HG02610 (cell line): ENCODE data around the gene AGPAT3.

Source experiments
- ATAC-seq: cut with Tn5 transposase; IDR thresholded peaks from one replicate; pipeline ENCODE4 v1.9.1; 2021; ENCODE audit warnings: mild to moderate bottlenecking, moderate library complexity; ENCODE audit not compliant: unreplicated experiment

Gene AGPAT3

DNA sequence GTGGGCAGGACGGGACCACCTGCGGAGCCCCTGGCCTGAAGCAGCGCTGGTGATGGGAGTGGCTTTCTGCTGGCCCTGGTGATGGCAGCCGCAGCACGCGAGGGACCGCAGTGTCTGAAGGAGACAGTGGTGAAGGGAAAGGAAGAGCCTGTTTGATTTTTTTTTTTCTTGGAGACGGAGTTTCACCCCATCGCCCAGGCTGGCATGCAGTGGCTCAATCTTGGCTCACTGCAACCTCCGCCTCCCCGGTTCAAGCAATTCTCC lies 106.9 kb downstream of the AGPAT3 start:
- no peak for ATAC-seq

- no peak for ATAC-seq
Measured at GRCh38 chr21:43972850-43973633, 108.0 kb downstream of the AGPAT3 start.

DNA sequence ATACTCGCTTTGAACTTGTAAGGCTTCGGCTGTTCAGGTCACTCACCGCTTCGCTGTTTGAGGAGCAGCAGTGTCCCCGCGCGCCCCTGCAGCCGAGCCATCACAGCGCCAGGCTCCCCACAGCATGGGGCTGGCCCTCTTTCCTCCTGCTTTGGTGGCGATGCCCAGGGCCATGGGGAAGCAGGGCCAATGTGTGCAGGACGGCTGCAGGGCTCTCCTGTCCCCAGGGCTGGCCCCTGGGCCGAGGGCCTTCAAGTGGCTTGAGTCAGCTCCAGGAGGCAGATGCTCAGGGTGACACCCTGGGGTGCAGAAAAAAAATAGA lies 108.6 kb downstream of the AGPAT3 start:
- ATAC-seq: no peak

- peak; percentile 5 for ATAC-seq
Measured at GRCh38 chr21:43974791-43975468, 109.9 kb downstream of the AGPAT3 start.

- ATAC-seq: peak; percentile 44
Measured at GRCh38 chr21:43975469-43976098, 110.6 kb downstream of the AGPAT3 start.

DNA sequence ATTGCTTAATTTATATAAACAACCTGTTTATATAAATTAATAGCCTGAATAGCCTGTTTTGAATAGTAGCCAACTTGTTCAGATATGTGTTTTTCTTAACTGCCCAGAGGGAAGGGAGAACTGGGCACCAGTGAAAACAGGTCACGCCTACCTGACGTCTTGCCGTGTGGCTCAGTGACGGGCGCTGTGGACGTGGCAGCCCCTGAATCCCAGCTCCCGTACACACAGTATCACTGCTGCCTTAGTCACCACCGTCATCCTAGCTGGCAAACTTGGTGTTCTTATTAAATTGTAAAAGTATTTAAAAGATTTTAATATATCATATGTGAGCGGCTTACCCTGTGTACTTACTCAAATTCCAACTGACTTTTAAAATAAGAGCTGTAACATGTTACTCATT lies 111.6 kb downstream of the AGPAT3 start:
- no peak for ATAC-seq

DNA sequence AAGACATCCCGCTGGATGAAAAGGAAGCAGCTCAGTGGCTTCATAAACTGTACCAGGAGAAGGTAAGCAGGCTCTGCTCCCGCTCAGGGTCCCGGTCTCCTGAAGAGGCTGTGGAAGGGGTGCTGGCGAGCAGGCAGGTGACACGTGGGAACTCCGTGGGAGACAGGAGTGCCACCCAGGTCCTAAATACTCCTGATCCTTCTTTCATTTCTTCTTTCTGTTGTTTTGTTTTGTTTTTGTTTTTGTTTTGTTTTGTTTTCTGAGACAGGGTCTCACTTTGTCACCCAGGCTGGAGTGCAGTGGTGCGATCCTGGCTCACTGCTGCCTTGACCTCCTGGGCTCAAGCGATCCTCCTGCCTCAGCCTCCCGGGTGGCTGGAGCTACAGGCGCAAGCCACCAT lies 113.0 kb downstream of the AGPAT3 start:
- ATAC-seq: no peak

- ATAC-seq: no peak
Measured at GRCh38 chr21:43979654-43980053, 114.6 kb downstream of the AGPAT3 start.

DNA sequence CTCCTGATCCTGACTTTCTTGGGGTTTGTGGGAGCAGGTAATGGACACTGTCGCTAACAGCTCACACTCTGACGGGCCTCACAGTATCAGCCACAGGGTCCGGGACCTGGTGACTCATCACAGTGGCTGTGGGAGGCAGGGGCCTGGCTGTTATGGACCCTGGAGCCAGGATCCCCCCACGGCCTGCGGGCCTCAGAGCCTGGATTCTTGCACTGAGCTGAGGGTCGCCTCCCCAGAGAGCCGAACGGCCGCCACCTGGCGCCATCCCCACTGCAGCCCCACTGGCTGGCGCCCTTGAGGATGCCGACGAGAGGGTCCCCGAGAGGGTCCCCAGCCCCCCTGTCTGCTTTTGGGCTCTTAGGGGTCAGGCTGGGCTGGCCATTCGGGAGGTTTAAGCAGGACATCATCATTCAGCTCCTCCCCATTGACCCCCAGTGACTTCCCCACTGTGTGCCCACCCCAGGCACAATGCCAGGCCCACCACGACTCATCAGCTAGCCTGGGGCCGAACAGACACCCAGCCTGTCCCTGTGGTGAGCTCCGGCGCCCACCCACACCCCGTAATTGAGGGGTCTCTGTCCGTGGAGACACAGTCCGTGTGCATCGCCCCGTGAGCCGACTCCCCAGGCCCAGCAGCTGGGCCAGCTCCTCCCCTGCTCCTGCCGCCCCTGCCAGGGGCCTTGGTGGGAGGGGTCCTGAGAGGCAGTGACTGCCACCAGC lies 116.3 kb downstream of the AGPAT3 start:
- no peak for ATAC-seq

GRCh38 chr21:43981871-43982210 lies 116.8 kb downstream of the AGPAT3 start:
- ATAC-seq: no peak

GRCh38 chr21:43982489-43983078 lies 117.6 kb downstream of the AGPAT3 start:
- no peak for ATAC-seq

DNA sequence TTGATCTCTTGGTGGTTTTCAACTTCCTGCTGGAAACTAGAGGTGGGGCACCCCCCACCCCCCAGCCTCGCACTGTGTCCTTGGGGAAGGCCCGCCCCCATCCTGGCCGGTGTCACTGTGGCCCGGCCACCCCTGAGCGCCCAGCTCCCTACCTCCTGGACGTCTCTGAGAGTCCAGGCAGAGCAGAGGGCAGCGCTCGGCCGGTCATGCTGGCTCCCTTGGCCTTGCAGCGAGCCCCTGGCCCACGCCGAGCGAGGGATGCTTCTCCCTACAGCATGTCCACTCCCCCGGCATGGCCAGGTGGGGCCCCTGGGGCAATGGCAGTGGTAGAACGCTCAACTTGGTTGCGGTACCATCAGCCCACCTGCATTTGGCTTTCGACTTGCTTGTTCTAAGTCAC lies 118.4 kb downstream of the AGPAT3 start:
- no peak for ATAC-seq

GRCh38 chr21:43983860-43984420 lies 118.9 kb downstream of the AGPAT3 start:
- ATAC-seq: no peak

DNA sequence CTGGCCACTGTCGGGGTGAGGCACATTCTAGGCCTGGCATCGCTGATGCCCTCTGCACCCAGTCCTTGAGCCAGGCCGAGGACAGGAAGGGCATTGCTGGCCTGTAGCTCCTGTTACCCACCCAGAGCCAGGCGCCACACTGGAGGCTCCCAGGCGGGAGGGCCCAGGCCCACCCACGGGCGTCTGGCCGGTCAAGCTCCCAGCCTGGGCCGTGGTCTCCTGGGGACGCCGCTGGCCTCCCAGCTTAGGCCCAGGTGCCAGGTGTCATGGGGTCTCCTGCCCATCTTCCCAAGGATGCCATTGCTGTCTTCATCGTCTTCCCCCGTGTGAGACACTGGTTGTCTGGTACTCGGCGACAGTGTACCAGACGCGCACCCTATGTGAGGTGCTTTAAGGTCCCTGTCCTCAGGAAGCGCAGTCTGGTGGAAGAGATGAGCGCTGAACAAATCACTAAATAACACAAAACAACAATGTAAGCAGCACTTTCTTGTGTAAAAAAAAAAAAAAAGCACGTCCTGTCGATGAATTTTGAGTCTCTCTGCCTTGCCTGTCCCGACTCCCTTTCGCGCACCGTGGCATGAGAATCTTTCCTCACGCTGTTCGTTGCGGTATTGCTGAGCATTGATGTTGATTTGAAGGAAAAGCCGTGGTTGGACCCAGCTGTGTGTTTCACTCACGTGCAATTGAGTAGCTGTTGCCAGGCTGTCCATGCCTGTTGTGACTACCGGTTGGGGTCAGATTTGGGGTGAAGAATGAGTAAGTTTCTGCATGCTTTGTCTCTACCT lies 120.1 kb downstream of the AGPAT3 start:
- ATAC-seq: no peak

DNA sequence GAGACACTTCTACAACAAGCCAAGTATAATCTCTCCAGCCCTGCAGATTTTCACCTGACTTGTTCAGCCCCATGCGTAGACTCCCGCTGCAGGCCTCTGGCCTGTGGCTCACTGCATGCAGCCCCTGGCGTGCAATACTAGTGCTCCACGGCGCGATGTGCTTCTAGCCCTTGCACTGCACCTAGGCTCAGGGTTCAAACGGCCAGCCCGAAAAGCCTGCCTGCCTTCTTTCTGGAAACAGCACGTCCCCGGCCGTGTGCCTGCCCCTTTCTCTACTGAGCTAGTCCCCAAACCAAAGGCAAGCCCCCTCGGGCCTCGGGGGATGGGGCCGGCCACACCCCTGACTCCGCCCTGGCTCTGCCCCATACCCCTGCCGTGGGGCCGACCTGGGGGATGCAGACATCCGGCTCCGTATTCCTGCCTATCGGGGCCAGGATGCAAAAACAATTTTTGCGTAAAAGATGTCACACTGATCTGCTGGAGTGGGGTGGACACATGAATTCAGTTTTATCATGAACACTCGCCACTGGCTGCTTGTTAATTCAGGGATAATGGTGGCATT lies 120.7 kb downstream of the AGPAT3 start:
- ATAC-seq: no peak

- no peak for ATAC-seq
Measured at GRCh38 chr21:43986544-43987451, 121.8 kb downstream of the AGPAT3 start.

DNA sequence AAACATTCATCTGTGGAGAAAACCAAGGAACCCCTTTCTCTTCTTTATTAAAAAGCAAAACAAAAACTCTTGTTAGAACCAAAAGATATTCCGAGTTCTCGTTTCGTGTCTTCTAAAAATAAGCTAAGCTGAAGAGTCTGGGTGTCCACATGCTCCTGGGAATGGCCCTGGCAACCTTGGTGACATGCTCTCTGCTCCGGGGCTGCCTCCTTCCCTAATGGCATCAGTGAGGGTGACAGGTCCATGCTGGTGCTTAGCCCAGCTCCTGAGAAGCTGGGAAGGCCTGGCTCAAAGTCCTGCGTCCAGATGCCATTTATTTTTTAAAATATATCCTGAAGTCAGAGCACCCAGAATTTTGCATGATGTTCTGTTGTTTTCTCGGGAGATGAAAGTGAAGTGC lies 122.5 kb downstream of the AGPAT3 start:
- no peak for ATAC-seq

- no peak for ATAC-seq
Measured at GRCh38 chr21:43988016-43988415, 123.0 kb downstream of the AGPAT3 start.
